Measurements from ENCODE around the gene EPB41L4A.

DNA sequence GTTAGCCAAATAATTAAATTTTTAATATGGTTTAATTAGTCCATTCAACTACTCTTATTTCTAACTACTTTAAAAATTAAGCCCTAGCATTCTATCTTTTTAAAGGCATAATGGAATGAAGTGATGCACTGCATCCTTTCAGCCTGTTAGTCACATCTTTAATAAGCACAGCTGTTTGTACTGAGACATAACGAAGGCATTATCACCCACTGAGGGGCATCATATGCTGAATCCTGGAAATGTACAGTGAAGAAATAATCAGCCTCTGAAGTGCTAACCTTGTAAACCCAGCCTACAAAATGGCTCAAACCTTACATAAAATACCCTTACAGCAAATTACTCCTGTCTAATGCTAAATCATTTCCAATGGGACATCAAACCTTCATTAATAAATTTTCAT, 33.1 kb downstream of the EPB41L4A start:
- TF ChIP-seq, protein P1, sequence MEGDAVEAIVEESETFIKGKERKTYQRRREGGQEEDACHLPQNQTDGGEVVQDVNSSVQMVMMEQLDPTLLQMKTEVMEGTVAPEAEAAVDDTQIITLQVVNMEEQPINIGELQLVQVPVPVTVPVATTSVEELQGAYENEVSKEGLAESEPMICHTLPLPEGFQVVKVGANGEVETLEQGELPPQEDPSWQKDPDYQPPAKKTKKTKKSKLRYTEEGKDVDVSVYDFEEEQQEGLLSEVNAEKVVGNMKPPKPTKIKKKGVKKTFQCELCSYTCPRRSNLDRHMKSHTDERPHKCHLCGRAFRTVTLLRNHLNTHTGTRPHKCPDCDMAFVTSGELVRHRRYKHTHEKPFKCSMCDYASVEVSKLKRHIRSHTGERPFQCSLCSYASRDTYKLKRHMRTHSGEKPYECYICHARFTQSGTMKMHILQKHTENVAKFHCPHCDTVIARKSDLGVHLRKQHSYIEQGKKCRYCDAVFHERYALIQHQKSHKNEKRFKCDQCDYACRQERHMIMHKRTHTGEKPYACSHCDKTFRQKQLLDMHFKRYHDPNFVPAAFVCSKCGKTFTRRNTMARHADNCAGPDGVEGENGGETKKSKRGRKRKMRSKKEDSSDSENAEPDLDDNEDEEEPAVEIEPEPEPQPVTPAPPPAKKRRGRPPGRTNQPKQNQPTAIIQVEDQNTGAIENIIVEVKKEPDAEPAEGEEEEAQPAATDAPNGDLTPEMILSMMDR (IDR thresholded peaks at IDR 0.05): no peak
- TF ChIP-seq POLR2A (IDR thresholded peaks at IDR 0.05; ENCODE audit: low read depth): no peak
- no peak for TF ChIP-seq EP300 (IDR thresholded peaks at IDR 0.05)
- TF ChIP-seq POLR2AphosphoS5 (IDR thresholded peaks at IDR 0.05): no peak
